SK-N-SH (cell line): ENCODE measurements around the gene CENPF. TPM values are rescaled to one million over a fixed set of nuclear protein-coding genes. Genes with fewer than 3 reads are reported as not detected.

ENCODE experiments used
- CTCF ChIA-PET: fragments of 300-600, 350-600 bp; formaldehyde crosslinking; extraction: SDS; loops from one replicate; lab custom pipeline; 2021; lab: Yijun Ruan, JAX
- POLR2A ChIA-PET: fragments of 350-600 bp; sonication (Branson Sonifier 250); formaldehyde crosslinking; extraction: SDS; loops from one replicate; lab custom pipeline; 2020; ENCODE audit warnings: antibody characterized with exemption, inconsistent platforms; lab: Yijun Ruan, JAX
- DNase-seq: peaks from one replicate; pipeline ENCODE4 v3.0.0; 2012
- H2AFZ ChIP-seq: fragments of 200-600 bp; sonication (generic); 2 replicates; pipeline ENCODE4 v1.8.1; 2016; ENCODE audit warnings: antibody characterized with exemption, mild to moderate bottlenecking, low read depth
- H3F3A ChIP-seq: fragments of 200-600 bp; sonication (generic); replicated peaks from 2 replicates; pipeline ENCODE3; 2016; ENCODE audit warnings: antibody characterized with exemption, mild to moderate bottlenecking; ENCODE audit not compliant: insufficient read depth
- H3K27ac ChIP-seq, 2 experiments: fragments of 200-500 bp in 1 of 2; fragments of 200-600 bp in 1 of 2; sonication (Bioruptor generic) in 1 of 2; sonication (generic), shearing (Covaris generic) in 1 of 2; 2 replicates each; pipeline versions ENCODE4 v1.5.1 to v1.6.1; 2014 to 2016; ENCODE audit warnings: low read depth in 2 of 2, inconsistent platforms in 1 of 2, low read length in 1 of 2, mild to moderate bottlenecking in 1 of 2, mixed read lengths in 1 of 2
- H3K27me3 ChIP-seq: fragments of 200-600 bp; sonication (generic), shearing (Covaris generic); 2 replicates; pipeline ENCODE4 v1.6.1; 2016; ENCODE audit warnings: mixed run types; ENCODE audit not compliant: insufficient read depth
- H3K36me3 ChIP-seq, 2 experiments: fragments of 200-500 bp in 1 of 2; fragments of 200-600 bp in 1 of 2; sonication (Bioruptor generic) in 1 of 2; sonication (generic) in 1 of 2; replicated peaks in 1 of 2; 2 replicates each; pipeline versions ENCODE3 to v1.5.1; 2014 to 2016; ENCODE audit warnings: low read length in 1 of 2, mild to moderate bottlenecking in 1 of 2; ENCODE audit not compliant: insufficient read depth in 2 of 2, control insufficient read depth in 1 of 2
- H3K4me1 ChIP-seq, 2 experiments: fragments of 200-500 bp in 1 of 2; fragments of 200-600 bp in 1 of 2; sonication (Bioruptor generic) in 1 of 2; sonication (generic), shearing (Covaris generic) in 1 of 2; 2 replicates each; pipeline versions ENCODE4 v1.5.1 to v1.6.1; 2014 to 2016; ENCODE audit warnings: low read depth in 1 of 2, low read length in 1 of 2, mixed run types in 1 of 2; ENCODE audit not compliant: insufficient read depth in 2 of 2, control insufficient read depth in 1 of 2
- H3K4me2 ChIP-seq: fragments of 200-600 bp; sonication (generic), shearing (Covaris generic); 2 replicates; pipeline ENCODE4 v1.6.1; 2017; ENCODE audit warnings: mixed run types
- H3K4me3 ChIP-seq, 2 experiments: fragments of 200-500 bp in 1 of 2; fragments of 200-600 bp in 1 of 2; sonication (Bioruptor generic) in 1 of 2; sonication (generic), shearing (Covaris generic) in 1 of 2; 2 replicates each; pipeline versions ENCODE4 v1.5.1 to v1.8.1; 2014 to 2016; ENCODE audit warnings: low read depth in 2 of 2, inconsistent platforms in 1 of 2, low read length in 1 of 2, mild to moderate bottlenecking in 1 of 2, mixed read lengths in 1 of 2, moderate library complexity in 1 of 2
- H3K79me2 ChIP-seq: fragments of 200-600 bp; sonication (generic); 2 replicates; pipeline ENCODE4 v1.8.1; 2017; ENCODE audit warnings: mild to moderate bottlenecking; ENCODE audit not compliant: insufficient read depth
- H3K9ac ChIP-seq: fragments of 200-600 bp; sonication (generic); 2 replicates; pipeline ENCODE4 v1.6.1; 2017; ENCODE audit warnings: mixed run types
- H3K9me2 ChIP-seq: fragments of 200-600 bp; sonication (generic); 2 replicates; pipeline ENCODE4 v1.6.1; 2017; ENCODE audit warnings: mixed run types
- H3K9me3 ChIP-seq: fragments of 200-600 bp; sonication (generic); 2 replicates; pipeline ENCODE4 v1.6.1; 2017; ENCODE audit warnings: mixed run types, mild to moderate bottlenecking, moderate library complexity
- H4K20me1 ChIP-seq: fragments of 200-600 bp; sonication (generic); 2 replicates; pipeline ENCODE4 v1.6.1; 2017; ENCODE audit warnings: mild to moderate bottlenecking, mixed run types; ENCODE audit not compliant: insufficient read depth
- CHD2 ChIP-seq: fragments of 150-350 bp; IDR thresholded peaks from 2 replicates; pipeline ENCODE4 v1.6.1; 2018; ENCODE audit warnings: low read length; ENCODE audit not compliant: partially characterized antibody
- ELF1 ChIP-seq: IDR thresholded peaks from 2 replicates; pipeline ENCODE4 v1.4.0; 2012
- EP300 ChIP-seq, 2 experiments: IDR thresholded peaks; 2 replicates each; pipeline versions ENCODE4 v1.4.0 to v1.6.1; 2012; ENCODE audit warnings: borderline replicate concordance in 1 of 2, low read depth in 1 of 2, low read length in 1 of 2
- FOSL2 ChIP-seq: IDR thresholded peaks from 2 replicates; pipeline ENCODE4 v1.4.0; 2012; ENCODE audit warnings: low read depth, mild to moderate bottlenecking, moderate library complexity, borderline replicate concordance
- FOXM1 ChIP-seq: IDR thresholded peaks from 2 replicates; pipeline ENCODE4 v1.4.0; 2012; ENCODE audit warnings: low read depth, mild to moderate bottlenecking
- MXI1 ChIP-seq: IDR thresholded peaks from 2 replicates; pipeline ENCODE4 v1.6.1; 2012; ENCODE audit warnings: mild to moderate bottlenecking, low read depth, low read length, improper control_type of control experiment
- NFIC ChIP-seq: IDR thresholded peaks from 2 replicates; pipeline ENCODE4 v1.4.0; 2012; ENCODE audit warnings: borderline replicate concordance
- NRF1 ChIP-seq: IDR thresholded peaks from 2 replicates; pipeline ENCODE4 v1.6.1; 2012; ENCODE audit warnings: low read depth, mild to moderate bottlenecking, low read length
- RCOR1 ChIP-seq: fragments of 150-350 bp; IDR thresholded peaks from 2 replicates; pipeline ENCODE4 v1.6.1; 2017; ENCODE audit warnings: antibody characterized with exemption, low read length
- RXRA ChIP-seq: IDR thresholded peaks from 2 replicates; pipeline ENCODE4 v1.4.0; 2012; ENCODE audit warnings: low read depth, mild to moderate bottlenecking, borderline replicate concordance
- SIN3A ChIP-seq: IDR thresholded peaks from 2 replicates; pipeline ENCODE4 v1.6.1; 2012; ENCODE audit warnings: low read depth, mild to moderate bottlenecking, low read length, moderate library complexity, borderline replicate concordance
- SMC3 ChIP-seq: IDR thresholded peaks from 2 replicates; pipeline ENCODE4 v1.6.1; 2012; ENCODE audit warnings: low read depth, low read length, improper control_type of control experiment
- TAF1 ChIP-seq: IDR thresholded peaks from 2 replicates; pipeline ENCODE4 v1.6.1; 2012; ENCODE audit warnings: low read depth, mild to moderate bottlenecking, low read length, moderate library complexity, borderline replicate concordance
- TEAD4 ChIP-seq: IDR thresholded peaks from 2 replicates; pipeline ENCODE4 v1.4.0; 2012; ENCODE audit warnings: mild to moderate bottlenecking, borderline replicate concordance; ENCODE audit not compliant: insufficient read depth
- USF2 ChIP-seq: fragments of 150-350 bp; IDR thresholded peaks from 2 replicates; pipeline ENCODE4 v1.6.1; 2017; ENCODE audit warnings: antibody characterized with exemption, low read length, low read depth, borderline replicate concordance
- YY1 ChIP-seq: IDR thresholded peaks from 2 replicates; pipeline ENCODE4 v1.4.0; 2012; ENCODE audit warnings: low read depth, mild to moderate bottlenecking
- WGBS: methylation state at CpG from one replicate; pipeline ENCODE4 v1.1.6; 2017; ENCODE audit warnings: low lambda C conversion rate; 5-methylcytosine and 5-hydroxymethylcytosine counted together
- polyA plus RNA-seq, 3 experiments: library from polyadenylated mRNA; depleted of rRNA; stranded (reverse); fragments of >200 nt; gene quantifications; 2 replicates each; pipeline ENCODE4 v1.2.3, GENCODE V29; 2012
- TF ChIP-seq, protein P1 (sequence below): fragments of 150-350 bp; IDR thresholded peaks from 2 replicates; pipeline ENCODE4 v1.6.1; 2016; ENCODE audit warnings: mild to moderate bottlenecking, low read depth, low read length
- TF ChIP-seq, protein P2 (sequence below): IDR thresholded peaks from 2 replicates; pipeline ENCODE4 v1.6.1; 2012; ENCODE audit warnings: mild to moderate bottlenecking, low read depth, low read length, moderate library complexity
- TF ChIP-seq, protein P3 (sequence below): IDR thresholded peaks from 2 replicates; pipeline ENCODE4 v1.4.0; 2012; ENCODE audit warnings: low read depth, borderline replicate concordance

Gene CENPF
- polyA plus RNA-seq, 1 of the 3 experiments (the other 2 are of a cell fraction): 14.5 TPM

DNA sequence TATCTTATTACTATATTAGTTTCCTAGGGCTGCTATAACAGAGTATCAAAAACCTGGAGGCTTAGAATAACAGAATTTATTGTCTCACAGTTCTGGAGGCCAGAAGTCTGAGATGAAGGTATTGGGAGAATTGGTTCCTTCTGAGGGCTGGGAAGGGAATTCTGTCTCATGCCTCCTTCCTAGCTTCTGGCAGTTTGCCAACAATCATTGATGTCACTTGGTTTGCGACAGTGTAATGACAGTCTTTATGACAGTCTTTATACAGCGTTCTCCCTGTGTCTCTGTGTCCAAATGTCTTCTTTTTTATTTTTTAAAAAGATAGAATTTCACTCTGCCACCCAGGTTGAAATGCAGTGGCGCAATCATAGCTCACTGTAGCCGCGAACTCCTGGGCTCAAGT is 15.8 kb upstream of the CENPF start:
- H2AFZ ChIP-seq: no peak overlapping the region
- H3K27me3 ChIP-seq: no peaks in the 10 kb centered on the region
- no peak overlapping the region for H3K9ac ChIP-seq
- CTCF ChIA-PET: interaction anchor here (0.9 to 18.6 kb wide), 2 partner anchors 256 to 325 kb away, joined by 3 to 323 read pairs; no protein-coding TSS in a partner anchor
- H3K79me2 ChIP-seq: no peaks in the 10 kb centered on the region
- H3K36me3 ChIP-seq: no peaks in the 10 kb centered on the region
- no peaks in the 10 kb centered on the region for H4K20me1 ChIP-seq
- POLR2A ChIA-PET: no interaction called here
- H3K9me2 ChIP-seq: no peaks in the 10 kb centered on the region
- 88% methylated on average over 5 of the region's 5 CpGs for WGBS
- TF ChIP-seq RXRA (no peak), TEAD4 (no peak)
- H3K9me3 ChIP-seq: no peaks in the 10 kb centered on the region
- peaks cover 28% of the 10 kb centered on the region for H3F3A ChIP-seq
- H3K4me3 ChIP-seq: no peak overlapping the region
- peaks cover 0 to 22% of the 10 kb centered on the region in 2 experiments; a peak in 3 of 4 replicates for H3K4me1 ChIP-seq
- H3K27ac ChIP-seq: no peak overlapping the region
- no peak for DNase-seq
- no peak overlapping the region for H3K4me2 ChIP-seq

DNA sequence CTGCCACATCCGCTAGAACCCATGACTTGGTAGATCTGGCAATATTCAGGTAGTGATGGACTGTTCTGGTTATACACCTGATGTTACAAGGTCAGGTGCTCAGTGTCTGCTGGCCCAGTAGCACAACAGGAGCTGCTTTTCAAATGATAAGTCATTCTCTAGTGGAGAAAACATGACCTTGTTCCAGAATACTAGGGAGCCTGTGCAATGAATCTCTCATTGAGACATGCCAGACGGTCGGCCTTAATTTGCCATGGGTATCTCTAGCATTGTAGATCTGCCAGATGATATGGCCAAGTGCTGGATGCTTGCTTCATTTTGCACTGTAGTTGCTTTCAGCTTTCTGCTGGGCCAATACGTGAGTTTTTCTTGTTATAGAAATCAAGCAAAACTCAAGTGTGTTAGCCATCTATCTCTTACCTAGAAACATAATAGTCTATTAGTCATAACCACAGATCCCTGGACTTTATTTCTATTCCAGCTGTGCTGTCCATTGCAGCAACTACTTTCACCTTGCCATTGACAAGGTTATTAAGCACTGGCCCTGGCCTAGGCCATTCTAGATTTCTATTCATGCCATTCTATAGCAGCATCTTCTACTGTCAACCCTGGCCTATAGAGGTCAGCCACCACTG is 13.9 kb upstream of the CENPF start:
- Histone ChIP-seq H3K4me2 (no peak overlapping the region), H4K20me1 (no peaks in the 10 kb centered on the region), H3K4me3 (no peak overlapping the region), H3K27me3 (no peaks in the 10 kb centered on the region), H3K9ac (no peak overlapping the region), H3K36me3 (no peaks in the 10 kb centered on the region), H3K79me2 (no peaks in the 10 kb centered on the region), H3K9me2 (no peaks in the 10 kb centered on the region), H3K9me3 (no peaks in the 10 kb centered on the region), H3F3A (peaks cover 11% of the 10 kb centered on the region), H2AFZ (no peak overlapping the region), H3K27ac (no peak overlapping the region), H3K4me1 (peaks cover 0 to 10% of the 10 kb centered on the region in 2 experiments; a peak in 2 of 4 replicates)
- ChIA-PET POLR2A (no interaction called here), CTCF (interaction anchor here (0.7 to 18.6 kb wide), 2 partner anchors 10 to 257 kb away, joined by 3 to 323 read pairs; no protein-coding TSS in a partner anchor)
- WGBS: 81% methylated on average over 4 of the region's 4 CpGs
- TF ChIP-seq ELF1 (no peak), FOSL2 (no peak), FOXM1 (no peak), NFIC (no peak), SMC3 (no peak), SIN3A (no peak), MXI1 (no peak), RXRA (no peak), USF2 (no peak), EP300 (IDR thresholded peaks at IDR 0.05; ENCODE audit: borderline replicate concordance in 1 of 2, low read depth in 1 of 2, low read length in 1 of 2) (no peak), TEAD4 (no peak), YY1 (no peak), RCOR1 (no peak), NRF1 (no peak), TAF1 (no peak), CHD2 (no peak)
- TF ChIP-seq, protein P1, sequence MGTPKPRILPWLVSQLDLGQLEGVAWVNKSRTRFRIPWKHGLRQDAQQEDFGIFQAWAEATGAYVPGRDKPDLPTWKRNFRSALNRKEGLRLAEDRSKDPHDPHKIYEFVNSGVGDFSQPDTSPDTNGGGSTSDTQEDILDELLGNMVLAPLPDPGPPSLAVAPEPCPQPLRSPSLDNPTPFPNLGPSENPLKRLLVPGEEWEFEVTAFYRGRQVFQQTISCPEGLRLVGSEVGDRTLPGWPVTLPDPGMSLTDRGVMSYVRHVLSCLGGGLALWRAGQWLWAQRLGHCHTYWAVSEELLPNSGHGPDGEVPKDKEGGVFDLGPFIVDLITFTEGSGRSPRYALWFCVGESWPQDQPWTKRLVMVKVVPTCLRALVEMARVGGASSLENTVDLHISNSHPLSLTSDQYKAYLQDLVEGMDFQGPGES: no peak
- TF ChIP-seq, protein P2, sequence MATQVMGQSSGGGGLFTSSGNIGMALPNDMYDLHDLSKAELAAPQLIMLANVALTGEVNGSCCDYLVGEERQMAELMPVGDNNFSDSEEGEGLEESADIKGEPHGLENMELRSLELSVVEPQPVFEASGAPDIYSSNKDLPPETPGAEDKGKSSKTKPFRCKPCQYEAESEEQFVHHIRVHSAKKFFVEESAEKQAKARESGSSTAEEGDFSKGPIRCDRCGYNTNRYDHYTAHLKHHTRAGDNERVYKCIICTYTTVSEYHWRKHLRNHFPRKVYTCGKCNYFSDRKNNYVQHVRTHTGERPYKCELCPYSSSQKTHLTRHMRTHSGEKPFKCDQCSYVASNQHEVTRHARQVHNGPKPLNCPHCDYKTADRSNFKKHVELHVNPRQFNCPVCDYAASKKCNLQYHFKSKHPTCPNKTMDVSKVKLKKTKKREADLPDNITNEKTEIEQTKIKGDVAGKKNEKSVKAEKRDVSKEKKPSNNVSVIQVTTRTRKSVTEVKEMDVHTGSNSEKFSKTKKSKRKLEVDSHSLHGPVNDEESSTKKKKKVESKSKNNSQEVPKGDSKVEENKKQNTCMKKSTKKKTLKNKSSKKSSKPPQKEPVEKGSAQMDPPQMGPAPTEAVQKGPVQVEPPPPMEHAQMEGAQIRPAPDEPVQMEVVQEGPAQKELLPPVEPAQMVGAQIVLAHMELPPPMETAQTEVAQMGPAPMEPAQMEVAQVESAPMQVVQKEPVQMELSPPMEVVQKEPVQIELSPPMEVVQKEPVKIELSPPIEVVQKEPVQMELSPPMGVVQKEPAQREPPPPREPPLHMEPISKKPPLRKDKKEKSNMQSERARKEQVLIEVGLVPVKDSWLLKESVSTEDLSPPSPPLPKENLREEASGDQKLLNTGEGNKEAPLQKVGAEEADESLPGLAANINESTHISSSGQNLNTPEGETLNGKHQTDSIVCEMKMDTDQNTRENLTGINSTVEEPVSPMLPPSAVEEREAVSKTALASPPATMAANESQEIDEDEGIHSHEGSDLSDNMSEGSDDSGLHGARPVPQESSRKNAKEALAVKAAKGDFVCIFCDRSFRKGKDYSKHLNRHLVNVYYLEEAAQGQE: no peak
- TF ChIP-seq, protein P3, sequence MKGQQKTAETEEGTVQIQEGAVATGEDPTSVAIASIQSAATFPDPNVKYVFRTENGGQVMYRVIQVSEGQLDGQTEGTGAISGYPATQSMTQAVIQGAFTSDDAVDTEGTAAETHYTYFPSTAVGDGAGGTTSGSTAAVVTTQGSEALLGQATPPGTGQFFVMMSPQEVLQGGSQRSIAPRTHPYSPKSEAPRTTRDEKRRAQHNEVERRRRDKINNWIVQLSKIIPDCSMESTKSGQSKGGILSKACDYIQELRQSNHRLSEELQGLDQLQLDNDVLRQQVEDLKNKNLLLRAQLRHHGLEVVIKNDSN: no peak
- DNase-seq: no peak
